CD14-positive monocyte (primary cell): ENCODE results near the gene EBF3. TPM values are rescaled to one million over a fixed set of nuclear protein-coding genes. Genes with fewer than 3 reads are reported as not detected.

Experiments used
- DNase-seq, 3 donors: peaks; one replicate each; pipeline ENCODE4 v3.0.0-alpha.2; 2011 to 2022
- H2AFZ ChIP-seq: 2 replicates; pipeline ENCODE4 v1.6.0; 2012; ENCODE audit warnings: mild to moderate bottlenecking, low read depth, low read length, inconsistent platforms; ENCODE audit not compliant: insufficient read depth, poor library complexity, severe bottlenecking
- H3K27ac ChIP-seq, 2 donors: 1 replicate in 1 of 2; 2 replicates in 1 of 2; pipeline ENCODE4 v1.5.1; 2012 to 2013; ENCODE audit warnings: low read length in 2 of 2, control low read depth in 1 of 2, inconsistent platforms in 1 of 2, low read depth in 1 of 2, mild to moderate bottlenecking in 1 of 2
- H3K27me3 ChIP-seq, 2 donors: one replicate each; pipeline versions ENCODE4 v1.6.0 to v1.6.1; 2011 to 2013; ENCODE audit warnings: low read length in 2 of 2; ENCODE audit not compliant: control insufficient read depth in 2 of 2, insufficient read depth in 2 of 2
- H3K36me3 ChIP-seq, 2 donors: replicated peaks in 1 of 2; 1 replicate in 1 of 2; 2 replicates in 1 of 2; pipeline versions ENCODE4 v1.5.1 to v1.6.1; 2012 to 2013; ENCODE audit warnings: low read length in 2 of 2, control low read depth in 1 of 2, inconsistent platforms in 1 of 2, mild to moderate bottlenecking in 1 of 2; ENCODE audit not compliant: insufficient read depth in 2 of 2, control insufficient read depth in 1 of 2
- H3K4me1 ChIP-seq, 2 donors: 1 replicate in 1 of 2; 2 replicates in 1 of 2; pipeline versions ENCODE4 v1.5.1 to v1.6.1; 2012 to 2013; ENCODE audit warnings: low read length in 2 of 2, control low read depth in 1 of 2, inconsistent platforms in 1 of 2, mild to moderate bottlenecking in 1 of 2, moderate library complexity in 1 of 2; ENCODE audit not compliant: insufficient read depth in 2 of 2, control insufficient read depth in 1 of 2
- H3K4me2 ChIP-seq: replicated peaks from 2 replicates; pipeline ENCODE3; 2012; ENCODE audit warnings: low read length, moderate library complexity, mild to moderate bottlenecking; ENCODE audit not compliant: poor library complexity, severe bottlenecking; ENCODE audit errors: extremely low read depth
- H3K4me3 ChIP-seq, 3 experiments: fragments of 200-600 bp in 1 of 3; sonication (generic) in 1 of 3; replicated peaks in 1 of 3; 1 replicate in 2 of 3; 2 replicates in 1 of 3; pipeline ENCODE4 v1.5.1; 2011 to 2013; ENCODE audit warnings: low read length in 3 of 3, mild to moderate bottlenecking in 3 of 3, control low read depth in 2 of 3, low read depth in 2 of 3, inconsistent platforms in 1 of 3, moderate library complexity in 1 of 3
- H3K79me2 ChIP-seq: 2 replicates; pipeline ENCODE4 v1.6.0; 2012; ENCODE audit warnings: mild to moderate bottlenecking, control low read depth, inconsistent platforms, low read length, moderate library complexity; ENCODE audit not compliant: insufficient read depth
- H3K9ac ChIP-seq: 2 replicates; pipeline ENCODE4 v1.6.0; 2017; ENCODE audit warnings: low read length, mild to moderate bottlenecking; ENCODE audit not compliant: insufficient read depth, poor library complexity, severe bottlenecking
- H3K9me3 ChIP-seq, 2 donors: replicated peaks in 1 of 2; 1 replicate in 1 of 2; 2 replicates in 1 of 2; pipeline versions ENCODE4 v1.5.1 to v1.6.1; 2012 to 2013; ENCODE audit warnings: low read length in 2 of 2, control low read depth in 1 of 2; ENCODE audit not compliant: control insufficient read depth in 1 of 2, insufficient read depth in 1 of 2
- H4K20me1 ChIP-seq: 2 replicates; pipeline ENCODE4 v1.6.0; 2012; ENCODE audit warnings: mild to moderate bottlenecking, low read length, control low read depth, moderate library complexity; ENCODE audit not compliant: insufficient read depth
- H3K27ac Mint-ChIP-seq, 7 donors: one replicate each; pipeline ENCODE4 v1.8.0; 2020; ENCODE audit warnings: mild to moderate bottlenecking in 7 of 7, mixed read lengths in 7 of 7, moderate library complexity in 6 of 7, inconsistent platforms in 2 of 7
- H3K27me3 Mint-ChIP-seq, 3 donors: one replicate each; pipeline ENCODE4 v1.8.0; 2021 to 2022; ENCODE audit warnings: low read depth in 3 of 3, mild to moderate bottlenecking in 3 of 3, mixed read lengths in 3 of 3, moderate library complexity in 3 of 3, inconsistent platforms in 1 of 3
- H3K36me3 Mint-ChIP-seq, 2 donors: one replicate each; pipeline ENCODE4 v1.8.0; 2020; ENCODE audit warnings: mixed read lengths in 2 of 2, inconsistent platforms in 1 of 2, mild to moderate bottlenecking in 1 of 2
- H3K4me1 Mint-ChIP-seq: one replicate; pipeline ENCODE4 v1.8.0; 2020; ENCODE audit warnings: mild to moderate bottlenecking, mixed read lengths
- H3K4me3 Mint-ChIP-seq, 2 donors: one replicate each; pipeline ENCODE4 v1.8.0; 2020; ENCODE audit warnings: mild to moderate bottlenecking in 2 of 2, mixed read lengths in 2 of 2, moderate library complexity in 1 of 2
- H3K9me3 Mint-ChIP-seq, 7 donors: one replicate each; pipeline ENCODE4 v1.8.0; 2020 to 2022; ENCODE audit warnings: mixed read lengths in 7 of 7, mild to moderate bottlenecking in 6 of 7, moderate library complexity in 6 of 7, inconsistent platforms in 2 of 7
- WGBS: methylation state at CpG from one replicate; pipeline ENCODE4 v1.1.5; 2013; ENCODE audit warnings: missing lambda C conversion rate; ENCODE audit not compliant: insufficient coverage; 5-methylcytosine and 5-hydroxymethylcytosine counted together
- intact Hi-C, 2 donors: fragments of 100-400 bp; cut with micrococcal nuclease; formaldehyde crosslinking; loops; one replicate each; pipeline versions ENCODE4 v1.15.0 to v1.15.1; 2023
- polyA plus RNA-seq, 3 donors: library from polyadenylated mRNA; depleted of rRNA in 1 of 3; unstranded in 2 of 3; stranded (reverse) in 1 of 3; fragments of 300-500 nt in 2 of 3; fragments of >200 nt in 1 of 3; fragmentation: Illumina TruSeq in 2 of 3; gene quantifications; 1 replicate in 2 of 3; 2 replicates in 1 of 3; pipeline ENCODE4 v1.2.3, GENCODE V29; 2012 to 2021
- TF ChIP-seq, protein P1 (sequence below): fragments of 200-600 bp; IDR thresholded peaks from one replicate; pipeline ENCODE4 v1.8.0; 2022; ENCODE audit warnings: antibody characterized with exemption, mild to moderate bottlenecking

EBF3 gene
- polyA plus RNA-seq, 3 donors, result not detected

GRCh38 chr10:129812398-129812797, 151.7 kb downstream of the EBF3 start:
- H3K36me3 ChIP-seq, result no peaks in the 10 kb centered on the region
- Mint-ChIP-seq H3K27ac (no peak overlapping the region), H3K9me3 (peaks cover 3 to 22% (median 7%) of the 10 kb centered on the region in 7 donors), H3K4me3 (no peak overlapping the region), H3K4me1 (no peaks in the 10 kb centered on the region), H3K27me3 (peaks cover 0 to 5% (median 5%) of the 10 kb centered on the region in 3 donors), H3K36me3 (no peaks in the 10 kb centered on the region)
- no peak overlapping the region for H3K4me2 ChIP-seq
- DNase-seq, result no peak
- H3K79me2 ChIP-seq, result no peaks in the 10 kb centered on the region
- TF ChIP-seq, protein P1, sequence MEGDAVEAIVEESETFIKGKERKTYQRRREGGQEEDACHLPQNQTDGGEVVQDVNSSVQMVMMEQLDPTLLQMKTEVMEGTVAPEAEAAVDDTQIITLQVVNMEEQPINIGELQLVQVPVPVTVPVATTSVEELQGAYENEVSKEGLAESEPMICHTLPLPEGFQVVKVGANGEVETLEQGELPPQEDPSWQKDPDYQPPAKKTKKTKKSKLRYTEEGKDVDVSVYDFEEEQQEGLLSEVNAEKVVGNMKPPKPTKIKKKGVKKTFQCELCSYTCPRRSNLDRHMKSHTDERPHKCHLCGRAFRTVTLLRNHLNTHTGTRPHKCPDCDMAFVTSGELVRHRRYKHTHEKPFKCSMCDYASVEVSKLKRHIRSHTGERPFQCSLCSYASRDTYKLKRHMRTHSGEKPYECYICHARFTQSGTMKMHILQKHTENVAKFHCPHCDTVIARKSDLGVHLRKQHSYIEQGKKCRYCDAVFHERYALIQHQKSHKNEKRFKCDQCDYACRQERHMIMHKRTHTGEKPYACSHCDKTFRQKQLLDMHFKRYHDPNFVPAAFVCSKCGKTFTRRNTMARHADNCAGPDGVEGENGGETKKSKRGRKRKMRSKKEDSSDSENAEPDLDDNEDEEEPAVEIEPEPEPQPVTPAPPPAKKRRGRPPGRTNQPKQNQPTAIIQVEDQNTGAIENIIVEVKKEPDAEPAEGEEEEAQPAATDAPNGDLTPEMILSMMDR, result no peak
- H3K4me1 ChIP-seq, result no peaks in the 10 kb centered on the region
- H3K27ac ChIP-seq, result no peak overlapping the region
- H3K9me3 ChIP-seq, result peaks cover 0 to 27% of the 10 kb centered on the region in 2 donors
- H3K27me3 ChIP-seq, result no peaks in the 10 kb centered on the region
- intact Hi-C loops, result no loop called here
- no peaks in the 10 kb centered on the region for H4K20me1 ChIP-seq
- no peak overlapping the region for H3K4me3 ChIP-seq
- WGBS, result 73% methylated on average over 2 of the region's 7 CpGs
- H2AFZ ChIP-seq, result no peak overlapping the region
- no peak overlapping the region for H3K9ac ChIP-seq

- DNase-seq, result no peak
- intact Hi-C loops, result no loop called here
- TF ChIP-seq, protein P1, result no peak
- H3K4me2 ChIP-seq, result no peak overlapping the region
- H3K4me3 ChIP-seq, result no peak overlapping the region
- peaks cover 0 to 5% (median 4%) of the 10 kb centered on the region in 3 donors for H3K27me3 Mint-ChIP-seq
- H3K27ac ChIP-seq, result no peak overlapping the region
- H3K79me2 ChIP-seq, result no peaks in the 10 kb centered on the region
- no peak overlapping the region for H3K27ac Mint-ChIP-seq
- H3K27me3 ChIP-seq, result no peaks in the 10 kb centered on the region
- H2AFZ ChIP-seq, result no peak overlapping the region
- no peaks in the 10 kb centered on the region for H3K4me1 ChIP-seq
- no peaks in the 10 kb centered on the region for H3K36me3 Mint-ChIP-seq
- 88% methylated on average over 6 of the region's 9 CpGs for WGBS
- peaks cover 0 to 15% of the 10 kb centered on the region in 2 donors for H3K9me3 ChIP-seq
- H3K4me1 Mint-ChIP-seq, result no peaks in the 10 kb centered on the region
- H3K4me3 Mint-ChIP-seq, result no peak overlapping the region
- no peaks in the 10 kb centered on the region for H3K36me3 ChIP-seq
- no peaks in the 10 kb centered on the region for H4K20me1 ChIP-seq
- peaks cover 8 to 29% (median 11%) of the 10 kb centered on the region in 7 donors for H3K9me3 Mint-ChIP-seq
- no peak overlapping the region for H3K9ac ChIP-seq
These were observed 152.9 kb downstream of the EBF3 start for GRCh38 chr10:129811208-129811607.
